Ovary (tissue), 1 donor: ENCODE measurements around the gene USP36.

Experiments used
- EP300 ChIP-seq: sonication (generic); formaldehyde crosslinking; IDR thresholded peaks from one replicate; pipeline ENCODE4 v1.6.1; 2017; ENCODE audit warnings: antibody characterized with exemption
- POLR2A ChIP-seq: fragments of 450-650 bp; IDR thresholded peaks from one replicate; pipeline ENCODE4 v1.6.1; 2017; ENCODE audit warnings: antibody characterized with exemption, mild to moderate bottlenecking, moderate library complexity

DNA sequence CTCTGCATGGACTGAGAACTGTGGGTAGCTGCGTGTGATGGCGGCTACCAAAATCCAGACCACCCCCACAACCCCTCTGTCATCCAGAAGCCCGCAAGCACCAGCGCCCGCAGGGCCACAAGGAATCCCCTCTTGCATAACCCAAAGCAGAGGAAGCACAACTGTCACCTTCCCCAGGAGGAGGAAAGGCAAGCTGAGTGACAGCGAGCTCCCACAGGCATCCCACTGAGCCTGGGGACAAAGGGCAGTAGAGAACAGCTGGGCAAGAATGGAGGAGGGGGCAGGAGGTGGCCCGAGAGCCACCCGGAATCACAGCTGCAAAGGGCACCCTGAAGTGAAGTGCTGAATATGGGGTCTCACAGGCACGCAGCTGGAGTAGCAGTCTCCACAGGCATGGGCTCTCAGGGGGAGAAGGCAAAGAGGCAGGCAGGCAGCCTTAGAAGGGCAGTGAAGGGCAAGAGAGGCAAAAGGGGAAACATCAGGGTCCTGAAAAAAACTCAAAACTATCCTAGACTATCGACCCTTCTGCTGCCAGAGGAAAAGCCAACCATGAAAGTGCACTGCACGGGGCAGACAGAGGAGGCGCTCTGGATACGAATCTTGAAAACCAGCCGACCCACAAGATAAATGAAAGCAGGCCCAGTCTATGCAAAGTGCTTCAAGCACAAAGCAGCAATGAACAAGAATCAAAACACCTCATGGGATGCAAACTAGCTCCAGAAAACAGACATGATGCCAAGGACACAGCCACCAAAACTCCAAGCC is 17.1 kb downstream of the USP36 start:
- TF ChIP-seq EP300 (no peak), POLR2A (no peak)
